PC-9 (cell line): Measurements from ENCODE around the gene PTPRD. TPM values are rescaled to one million over a fixed set of nuclear protein-coding genes. Genes with fewer than 3 reads are reported as not detected.

Experiments used
- BruUV-seq: library from RNA; stranded (reverse); fragments of 400-500 nt; replicated peaks from 2 replicates; lab custom pipeline; 2021; lab: Mats Ljungman, UMichigan
- CTCF ChIA-PET: fragments of 300-600 bp; sonication (Branson Sonifier 250); formaldehyde crosslinking; loops from one replicate; lab custom pipeline; 2022; ENCODE audit warnings: antibody characterized with exemption; lab: Charles Lee
- POLR2A ChIA-PET: fragments of 300-600 bp; sonication (Branson Sonifier 250); formaldehyde crosslinking; loops from one replicate; lab custom pipeline; 2022; ENCODE audit warnings: antibody characterized with exemption; ENCODE audit not compliant: unreplicated experiment; lab: Charles Lee
- DNase-seq, 2 experiments: peaks; one replicate each; pipeline versions ENCODE4 v3.0.0 to v3.0.0-alpha.2; 2015 to 2022; ENCODE audit warnings: mixed read lengths in 1 of 2
- H2AFZ ChIP-seq: fragments of 200-600 bp; sonication (generic); 2 replicates; pipeline ENCODE4 v1.8.1; 2017; ENCODE audit warnings: antibody characterized with exemption
- H3F3A ChIP-seq: fragments of 200-600 bp; sonication (generic); 2 replicates; pipeline ENCODE4 v1.8.1; 2017; ENCODE audit warnings: antibody characterized with exemption, mild to moderate bottlenecking, low read depth; ENCODE audit not compliant: insufficient read depth
- H3K27ac ChIP-seq: fragments of 200-600 bp; sonication (generic); 2 replicates; pipeline ENCODE4 v1.6.1; 2016; ENCODE audit warnings: mixed run types
- H3K27me3 ChIP-seq: fragments of 200-600 bp; sonication (generic); 2 replicates; pipeline ENCODE4 v1.6.1; 2016; ENCODE audit warnings: low read depth, mixed run types; ENCODE audit not compliant: insufficient read depth
- H3K36me3 ChIP-seq: fragments of 200-600 bp; sonication (generic); 2 replicates; pipeline ENCODE4 v1.6.1; 2016; ENCODE audit warnings: low read depth, mixed run types
- H3K4me1 ChIP-seq: fragments of 200-600 bp; sonication (generic); replicated peaks from 2 replicates; pipeline ENCODE4 v1.6.1; 2016; ENCODE audit warnings: mixed run types; ENCODE audit not compliant: insufficient read depth
- H3K4me2 ChIP-seq: fragments of 200-600 bp; sonication (generic); 2 replicates; pipeline ENCODE4 v1.6.1; 2017; ENCODE audit warnings: mixed run types
- H3K4me3 ChIP-seq: fragments of 200-600 bp; sonication (generic); 2 replicates; pipeline ENCODE4 v1.6.1; 2016; ENCODE audit warnings: mixed run types
- H3K79me2 ChIP-seq: fragments of 200-600 bp; sonication (generic); 2 replicates; pipeline ENCODE4 v1.6.1; 2017; ENCODE audit warnings: low read depth, mixed run types
- H3K9me2 ChIP-seq: fragments of 200-600 bp; sonication (generic); 2 replicates; pipeline ENCODE4 v1.8.1; 2017; ENCODE audit warnings: mild to moderate bottlenecking; ENCODE audit not compliant: insufficient read depth
- H3K9me3 ChIP-seq: fragments of 200-600 bp; sonication (generic); 2 replicates; pipeline ENCODE4 v1.8.1; 2016; ENCODE audit warnings: low read depth; ENCODE audit not compliant: insufficient read depth
- H4K20me1 ChIP-seq: fragments of 200-600 bp; sonication (generic); 2 replicates; pipeline ENCODE4 v1.8.1; 2017; ENCODE audit not compliant: insufficient read depth
- CTCF ChIP-seq: fragments of 200-600 bp; sonication (generic); conservative IDR thresholded peaks from 2 replicates; pipeline ENCODE4 v1.6.1; 2017; ENCODE audit warnings: mixed run types, antibody characterized with exemption, mild to moderate bottlenecking, moderate library complexity
- EZH2 ChIP-seq: fragments of 200-600 bp; sonication (generic); IDR thresholded peaks from 2 replicates; pipeline ENCODE4 v1.8.0; 2017; ENCODE audit warnings: antibody characterized with exemption, low read depth
- intact Hi-C: fragments of 100-400 bp; cut with micrococcal nuclease; formaldehyde crosslinking; loops from one replicate; pipeline ENCODE4 v1.10.0; 2022; ENCODE audit not compliant: unreplicated experiment
- total RNA-seq: library from RNA; stranded (reverse); gene quantifications from 2 replicates; pipeline ENCODE4 v1.2.3, GENCODE V29; 2021

PTPRD gene
- total RNA-seq, 1 experiment from 2014 or later: not detected

- Histone ChIP-seq H3K4me1 (no peaks in the 10 kb centered on the region), H3K27ac (no peak overlapping the region), H2AFZ (no peak overlapping the region), H3K27me3 (no peaks in the 10 kb centered on the region), H3K4me2 (no peak overlapping the region), H4K20me1 (no peaks in the 10 kb centered on the region), H3K36me3 (no peaks in the 10 kb centered on the region), H3K9me3 (no peaks in the 10 kb centered on the region), H3F3A (no peaks in the 10 kb centered on the region), H3K4me3 (no peak overlapping the region), H3K79me2 (no peaks in the 10 kb centered on the region), H3K9me2 (no peaks in the 10 kb centered on the region)
- intact Hi-C loops: no loop called here
- TF ChIP-seq CTCF (no peak), EZH2 (no peak)
- BruUV-seq: no TSS peak
- DNase-seq: no peak
- ChIA-PET POLR2A (no interaction called here), CTCF (no interaction called here)
Measured at GRCh38 chr9:10438955-10439354, 173.8 kb downstream of the PTPRD start.

- Histone ChIP-seq H3K27me3 (no peaks in the 10 kb centered on the region), H3K36me3 (no peaks in the 10 kb centered on the region), H3K79me2 (no peaks in the 10 kb centered on the region), H3K9me2 (no peaks in the 10 kb centered on the region), H3F3A (no peaks in the 10 kb centered on the region), H3K4me1 (no peaks in the 10 kb centered on the region), H3K4me3 (no peak overlapping the region), H3K4me2 (no peak overlapping the region), H3K9me3 (no peaks in the 10 kb centered on the region), H2AFZ (no peak overlapping the region), H4K20me1 (no peaks in the 10 kb centered on the region), H3K27ac (no peak overlapping the region)
- ChIA-PET CTCF (no interaction called here), POLR2A (no interaction called here)
- no TSS peak for BruUV-seq
- intact Hi-C loops: no loop called here
- no peak for TF ChIP-seq CTCF
- TF ChIP-seq EZH2: no peak
- DNase-seq: no peak
Measured at GRCh38 chr9:10436756-10437155, 176.0 kb downstream of the PTPRD start.

- Histone ChIP-seq H3K4me3 (no peak overlapping the region), H3K79me2 (no peaks in the 10 kb centered on the region), H3K36me3 (no peaks in the 10 kb centered on the region), H3F3A (no peaks in the 10 kb centered on the region), H2AFZ (no peak overlapping the region), H3K4me2 (no peak overlapping the region), H4K20me1 (no peaks in the 10 kb centered on the region), H3K27me3 (no peaks in the 10 kb centered on the region), H3K9me2 (no peaks in the 10 kb centered on the region), H3K4me1 (no peaks in the 10 kb centered on the region), H3K9me3 (no peaks in the 10 kb centered on the region), H3K27ac (no peak overlapping the region)
- TF ChIP-seq EZH2 (no peak), CTCF (no peak)
- no TSS peak for BruUV-seq
- ChIA-PET POLR2A (no interaction called here), CTCF (no interaction called here)
- DNase-seq: no peak
- intact Hi-C loops: no loop called here
Measured at GRCh38 chr9:10434412-10434811, 178.4 kb downstream of the PTPRD start.
